Chondrocyte (in vitro differentiated cells): ENCODE results near the gene BICDL1. TPM values are rescaled to one million over a fixed set of nuclear protein-coding genes. Genes with fewer than 3 reads are reported as not detected.

Source experiments
- DNase-seq: peaks from one replicate; pipeline ENCODE4 v3.0.0; 2021; ENCODE audit warnings: mixed read lengths, low spot score
- H3K27ac Mint-ChIP-seq: one replicate; pipeline ENCODE4 v1.8.0; 2021; ENCODE audit warnings: mild to moderate bottlenecking, moderate library complexity, mixed read lengths; ENCODE audit not compliant: unreplicated experiment
- H3K27me3 Mint-ChIP-seq: 2 replicates; pipeline ENCODE4 v1.8.0; 2021; ENCODE audit warnings: low read depth, mixed read lengths
- H3K36me3 Mint-ChIP-seq: 2 replicates; pipeline ENCODE4 v1.8.0; 2021; ENCODE audit warnings: low read depth, mixed read lengths
- H3K4me1 Mint-ChIP-seq: 2 replicates; pipeline ENCODE4 v1.8.0; 2021; ENCODE audit warnings: low read depth, mild to moderate bottlenecking, mixed read lengths
- H3K4me3 Mint-ChIP-seq: one replicate; pipeline ENCODE4 v1.8.0; 2021; ENCODE audit warnings: mild to moderate bottlenecking, moderate library complexity, mixed read lengths; ENCODE audit not compliant: unreplicated experiment
- H3K9me3 Mint-ChIP-seq: 2 replicates; pipeline ENCODE4 v1.8.0; 2021; ENCODE audit warnings: low read depth, mixed read lengths
- total RNA-seq: library from RNA; stranded (reverse); gene quantifications from 3 replicates; pipeline ENCODE4 v1.2.1, GENCODE V29; 2021
- TF ChIP-seq, protein P1 (sequence below): fragments of 200-600 bp; sonication (generic); IDR thresholded peaks from 2 replicates; pipeline ENCODE4 v1.5.0; 2021; ENCODE audit warnings: antibody characterized with exemption, mild to moderate bottlenecking, moderate library complexity

BICDL1 gene
- total RNA-seq, 1 donor from 2014 or later: 0.45 TPM

DNA sequence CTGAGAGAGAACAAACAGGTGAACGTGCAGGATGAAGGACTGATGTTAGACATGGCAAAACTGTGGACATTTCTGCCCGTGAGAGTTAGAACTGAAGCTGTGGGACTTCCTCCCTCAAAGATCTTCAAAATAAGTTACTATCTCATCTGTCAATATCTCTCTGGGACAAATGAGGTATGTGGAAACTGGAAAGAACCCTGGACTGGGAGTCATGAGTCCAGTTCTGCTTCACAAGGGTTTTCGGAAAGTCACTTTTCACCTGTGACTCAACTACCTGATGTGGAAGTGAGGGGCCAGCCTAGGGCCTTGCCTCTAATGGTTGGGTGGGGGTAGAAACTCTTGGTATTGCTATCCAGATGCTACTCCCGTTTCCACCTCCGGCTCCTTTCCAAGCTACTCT lies 80.2 kb downstream of the BICDL1 start:
- Mint-ChIP-seq H3K4me3 (no peak overlapping the region), H3K36me3 (no peaks in the 10 kb centered on the region), H3K9me3 (no peaks in the 10 kb centered on the region), H3K27ac (no peak overlapping the region), H3K4me1 (no peaks in the 10 kb centered on the region), H3K27me3 (peaks cover 18% of the 10 kb centered on the region)
- DNase-seq: no peak
- TF ChIP-seq, protein P1, sequence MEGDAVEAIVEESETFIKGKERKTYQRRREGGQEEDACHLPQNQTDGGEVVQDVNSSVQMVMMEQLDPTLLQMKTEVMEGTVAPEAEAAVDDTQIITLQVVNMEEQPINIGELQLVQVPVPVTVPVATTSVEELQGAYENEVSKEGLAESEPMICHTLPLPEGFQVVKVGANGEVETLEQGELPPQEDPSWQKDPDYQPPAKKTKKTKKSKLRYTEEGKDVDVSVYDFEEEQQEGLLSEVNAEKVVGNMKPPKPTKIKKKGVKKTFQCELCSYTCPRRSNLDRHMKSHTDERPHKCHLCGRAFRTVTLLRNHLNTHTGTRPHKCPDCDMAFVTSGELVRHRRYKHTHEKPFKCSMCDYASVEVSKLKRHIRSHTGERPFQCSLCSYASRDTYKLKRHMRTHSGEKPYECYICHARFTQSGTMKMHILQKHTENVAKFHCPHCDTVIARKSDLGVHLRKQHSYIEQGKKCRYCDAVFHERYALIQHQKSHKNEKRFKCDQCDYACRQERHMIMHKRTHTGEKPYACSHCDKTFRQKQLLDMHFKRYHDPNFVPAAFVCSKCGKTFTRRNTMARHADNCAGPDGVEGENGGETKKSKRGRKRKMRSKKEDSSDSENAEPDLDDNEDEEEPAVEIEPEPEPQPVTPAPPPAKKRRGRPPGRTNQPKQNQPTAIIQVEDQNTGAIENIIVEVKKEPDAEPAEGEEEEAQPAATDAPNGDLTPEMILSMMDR: no peak

DNA sequence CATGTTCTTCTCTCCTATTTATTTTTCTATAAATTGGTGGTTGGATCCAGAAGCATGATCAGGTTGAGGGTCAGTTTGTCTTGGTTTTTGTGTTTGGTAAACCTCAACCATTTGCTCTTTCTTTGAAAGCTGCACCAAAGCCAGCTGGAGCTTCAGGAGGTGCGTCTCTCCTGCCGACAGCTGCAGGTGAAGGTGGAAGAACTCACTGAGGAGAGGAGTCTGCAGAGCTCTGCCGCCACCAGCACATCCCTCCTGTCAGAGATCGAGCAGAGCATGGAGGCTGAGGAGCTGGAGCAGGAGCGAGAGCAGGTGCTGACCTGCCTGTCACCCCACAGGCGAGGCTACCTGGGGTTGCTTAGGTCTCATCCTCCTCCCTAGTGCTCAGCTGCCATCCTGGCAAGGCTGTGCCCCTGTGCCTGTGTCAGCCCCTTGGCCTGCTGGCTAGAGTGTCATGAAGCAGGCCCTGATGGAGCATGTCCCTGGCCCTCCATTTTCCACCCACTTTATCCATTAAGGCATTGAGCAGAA lies 82.5 kb downstream of the BICDL1 start:
- no peaks in the 10 kb centered on the region for H3K36me3 Mint-ChIP-seq
- H3K27ac Mint-ChIP-seq: no peak overlapping the region
- no peak for DNase-seq
- TF ChIP-seq, protein P1: no peak
- H3K27me3 Mint-ChIP-seq: peaks cover 12% of the 10 kb centered on the region
- H3K4me1 Mint-ChIP-seq: no peaks in the 10 kb centered on the region
- H3K9me3 Mint-ChIP-seq: no peaks in the 10 kb centered on the region
- H3K4me3 Mint-ChIP-seq: no peak overlapping the region

DNA sequence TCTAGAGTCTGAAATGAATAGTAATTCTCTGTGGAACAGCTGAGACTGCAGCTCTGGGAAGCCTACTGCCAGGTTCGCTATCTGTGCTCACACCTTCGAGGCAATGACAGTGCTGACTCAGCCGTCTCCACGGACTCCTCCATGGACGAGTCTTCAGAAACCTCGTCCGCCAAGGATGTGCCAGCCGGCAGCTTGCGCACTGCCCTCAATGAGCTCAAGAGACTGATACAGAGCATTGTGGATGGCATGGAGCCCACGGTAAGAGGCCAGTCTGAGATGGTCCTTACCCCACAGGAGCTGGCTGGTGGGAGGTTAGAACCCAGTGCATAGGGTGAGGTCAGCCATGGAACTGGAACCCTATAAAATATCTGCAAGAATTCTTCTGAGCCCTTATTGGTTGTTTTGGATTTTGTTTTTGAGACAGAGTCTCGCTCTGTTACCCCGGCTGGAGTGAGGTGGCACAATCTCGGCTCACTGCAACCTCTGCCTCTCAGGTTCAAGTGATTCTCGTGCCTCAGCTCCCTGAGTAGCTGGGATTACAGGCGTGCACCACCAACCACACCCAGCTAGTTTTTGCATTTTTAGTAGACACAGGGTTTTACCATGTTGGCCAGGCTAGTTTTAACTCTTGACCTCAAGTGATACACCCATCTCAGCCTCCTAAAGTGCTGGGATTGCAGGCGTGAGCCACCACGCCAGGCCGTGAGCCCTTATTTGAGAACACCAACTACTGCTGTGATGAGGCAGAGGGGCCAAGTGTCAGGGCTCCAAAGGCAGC lies 83.6 kb downstream of the BICDL1 start:
- Mint-ChIP-seq H3K36me3 (no peaks in the 10 kb centered on the region), H3K9me3 (no peaks in the 10 kb centered on the region), H3K4me1 (no peaks in the 10 kb centered on the region), H3K27me3 (peaks cover 10% of the 10 kb centered on the region), H3K27ac (no peak overlapping the region), H3K4me3 (no peak overlapping the region)
- TF ChIP-seq, protein P1: no peak
- no peak for DNase-seq

DNA sequence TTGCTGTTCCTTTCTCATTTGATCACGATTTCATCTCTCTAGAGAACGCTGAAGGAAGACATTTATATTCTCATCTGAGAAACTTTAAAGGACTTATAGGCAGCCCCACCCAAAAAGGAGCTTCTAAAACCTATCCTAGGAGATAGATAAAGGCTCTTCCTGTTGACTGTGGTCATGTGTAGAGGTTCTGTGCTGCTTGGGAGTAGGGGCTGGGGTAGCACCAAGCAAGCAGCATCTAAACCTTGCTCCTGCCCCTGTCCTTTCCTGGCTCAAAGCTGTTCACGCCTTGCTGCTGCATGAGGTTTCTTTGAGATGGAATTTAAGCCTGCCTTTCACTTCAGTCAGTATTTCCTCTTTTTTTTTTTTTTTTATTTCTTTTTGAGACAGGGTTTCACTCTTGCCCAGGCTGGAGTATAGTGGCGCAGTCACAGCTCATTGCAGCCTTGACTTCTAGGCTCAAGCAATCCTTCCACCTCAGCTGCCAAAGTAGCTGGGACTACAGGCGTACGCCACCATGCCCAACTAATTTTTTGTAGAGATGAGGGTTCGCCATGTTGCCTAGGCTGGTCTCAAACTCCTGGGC lies 86.1 kb downstream of the BICDL1 start:
- Mint-ChIP-seq H3K27me3 (peaks cover 6% of the 10 kb centered on the region), H3K27ac (no peak overlapping the region), H3K36me3 (no peaks in the 10 kb centered on the region), H3K9me3 (no peaks in the 10 kb centered on the region), H3K4me1 (no peaks in the 10 kb centered on the region), H3K4me3 (no peak overlapping the region)
- no peak for DNase-seq
- TF ChIP-seq, protein P1: no peak

DNA sequence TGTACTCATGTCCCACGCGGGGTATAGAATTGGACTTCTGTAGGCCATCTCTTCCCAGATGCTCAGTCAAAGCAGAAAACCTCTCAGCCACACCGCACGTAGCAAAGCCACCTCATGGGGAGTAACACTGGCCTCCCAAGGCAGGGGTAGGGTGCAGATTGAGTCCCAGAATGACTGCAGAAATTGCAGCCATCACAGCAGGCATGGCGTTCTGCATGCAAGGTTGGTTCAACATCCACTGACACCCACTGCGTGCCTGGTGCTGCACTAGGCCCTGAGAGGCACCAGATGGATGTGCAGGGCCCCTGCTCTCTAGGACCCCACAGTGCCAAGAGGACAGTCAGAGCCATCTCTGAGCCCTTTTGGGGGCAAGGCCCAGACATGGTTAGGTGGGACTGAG lies 87.6 kb downstream of the BICDL1 start:
- H3K27ac Mint-ChIP-seq: no peak overlapping the region
- H3K9me3 Mint-ChIP-seq: no peaks in the 10 kb centered on the region
- no peaks in the 10 kb centered on the region for H3K4me1 Mint-ChIP-seq
- no peaks in the 10 kb centered on the region for H3K36me3 Mint-ChIP-seq
- peaks cover 6% of the 10 kb centered on the region for H3K27me3 Mint-ChIP-seq
- DNase-seq: no peak
- TF ChIP-seq, protein P1: no peak
- no peak overlapping the region for H3K4me3 Mint-ChIP-seq
